ENCODE results near the gene UBQLNL.

UBQLNL gene

DNA sequence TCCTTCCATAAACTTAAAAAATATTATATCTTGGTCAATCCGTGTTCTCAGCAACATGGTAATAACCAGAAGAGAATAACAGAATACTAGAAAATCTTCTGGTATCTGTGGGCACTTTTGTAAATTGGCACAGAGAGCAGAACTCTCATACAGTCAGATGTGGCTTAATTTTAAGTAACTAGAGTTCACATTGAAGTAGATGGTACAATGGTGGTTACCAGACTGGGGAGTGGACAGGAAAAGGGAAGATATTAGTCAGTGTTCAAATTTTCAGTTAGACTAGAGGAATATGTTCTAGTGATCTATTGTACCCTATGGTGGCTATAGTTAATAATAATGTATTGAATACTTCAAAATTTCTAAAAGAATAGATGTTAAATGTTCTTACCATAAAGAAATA is 24.9 kb upstream of the UBQLNL start:
- Histone ChIP-seq H3K4me3 (replicated peaks; ENCODE audit: insufficient read depth, low read length) (no peak overlapping the region), H3K27me3 (ENCODE audit: insufficient read depth, poor library complexity, severe bottlenecking) (peaks cover 2% of the 10 kb centered on the region), H3K27ac (replicated peaks) (no peak overlapping the region)
- DNase-seq (ENCODE audit: low read depth in 1 of 2, low spot score in 1 of 2) = no peak
- TF ChIP-seq GABPA (IDR thresholded peaks at IDR 0.05; ENCODE audit: low read depth) (no peak), CTCF (IDR thresholded peaks at IDR 0.05; ENCODE audit: insufficient read depth, low read length) (no peak), SPI1 (IDR thresholded peaks at IDR 0.05; ENCODE audit: borderline replicate concordance, low read depth) (no peak), POLR2AphosphoS5 (IDR thresholded peaks at IDR 0.05; ENCODE audit: low read depth) (no peak), REST (IDR thresholded peaks at IDR 0.05; ENCODE audit: insufficient replicate concordance, low read depth) (no peak)

GRCh38 chr11:5536482-5536881 is 20.0 kb upstream of the UBQLNL start:
- no peak overlapping the region for H3K27ac ChIP-seq (replicated peaks)
- no peak overlapping the region for H3K4me3 ChIP-seq (replicated peaks; ENCODE audit: insufficient read depth, low read length)
- TF ChIP-seq REST (IDR thresholded peaks at IDR 0.05; ENCODE audit: insufficient replicate concordance, low read depth) (no peak), CTCF (IDR thresholded peaks at IDR 0.05; ENCODE audit: insufficient read depth, low read length) (no peak), GABPA (IDR thresholded peaks at IDR 0.05; ENCODE audit: low read depth) (no peak), POLR2AphosphoS5 (IDR thresholded peaks at IDR 0.05; ENCODE audit: low read depth) (no peak), SPI1 (IDR thresholded peaks at IDR 0.05; ENCODE audit: borderline replicate concordance, low read depth) (no peak)
- DNase-seq (ENCODE audit: low read depth in 1 of 2, low spot score in 1 of 2) = no peak
- H3K27me3 ChIP-seq (ENCODE audit: insufficient read depth, poor library complexity, severe bottlenecking) = peaks cover 2% of the 10 kb centered on the region

DNA sequence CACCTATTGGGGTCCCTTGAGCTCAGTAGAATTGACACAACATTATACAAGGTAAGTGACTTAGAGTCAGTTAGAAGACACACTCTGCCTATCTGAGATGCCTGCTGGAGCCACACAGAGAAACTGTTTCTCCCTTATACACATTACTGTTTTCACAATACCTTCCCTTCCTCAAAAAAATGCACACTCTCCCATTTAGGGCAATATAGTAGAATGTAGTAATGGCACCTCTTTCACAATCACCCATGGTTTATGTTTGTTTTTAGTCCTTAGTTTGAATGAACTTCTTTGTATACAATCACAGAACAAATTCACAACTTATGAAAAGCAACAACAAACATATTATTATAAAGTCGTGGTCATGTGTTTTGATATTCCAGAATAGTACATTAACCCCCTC is 17.5 kb upstream of the UBQLNL start:
- no peak overlapping the region for H3K27ac ChIP-seq (replicated peaks)
- peak in 1 of 2 experiments; percentile 26 for DNase-seq (ENCODE audit: low read depth in 1 of 2, low spot score in 1 of 2)
- no peak overlapping the region for H3K4me3 ChIP-seq (replicated peaks; ENCODE audit: insufficient read depth, low read length)
- no peak for TF ChIP-seq REST (IDR thresholded peaks at IDR 0.05; ENCODE audit: insufficient replicate concordance, low read depth)
- TF ChIP-seq POLR2AphosphoS5 (IDR thresholded peaks at IDR 0.05; ENCODE audit: low read depth) = no peak
- TF ChIP-seq GABPA (IDR thresholded peaks at IDR 0.05; ENCODE audit: low read depth) = no peak
- peak; percentile 2; the same call in 1 of the 2 replicates for TF ChIP-seq SPI1 (IDR thresholded peaks at IDR 0.05; ENCODE audit: borderline replicate concordance, low read depth)
- TF ChIP-seq CTCF (IDR thresholded peaks at IDR 0.05; ENCODE audit: insufficient read depth, low read length) = no peak
- no peaks in the 10 kb centered on the region for H3K27me3 ChIP-seq (ENCODE audit: insufficient read depth, poor library complexity, severe bottlenecking)

Measured in HL-60 (cell line).